IMR-90 (cell line): ENCODE data around the gene CAMTA1. TPM values are rescaled to one million over a fixed set of nuclear protein-coding genes. Genes with fewer than 3 reads are reported as not detected.

Experiments
- CTCF ChIP-seq: conservative IDR thresholded peaks from 2 replicates; pipeline ENCODE4 v1.5.1; 2012; ENCODE audit warnings: mild to moderate bottlenecking, low read depth, low read length, improper control_type of control experiment
- NFE2L2 ChIP-seq: fragments of 150-350 bp; IDR thresholded peaks from 2 replicates; pipeline ENCODE4 v1.6.1; 2016; ENCODE audit warnings: low read depth, mild to moderate bottlenecking, low read length
- polyA plus RNA-seq, 3 experiments: library from polyadenylated mRNA; depleted of rRNA; stranded (reverse); fragments of >200 nt; gene quantifications; 2 replicates each; pipeline ENCODE4 v1.2.3, GENCODE V29; 2012; ENCODE audit warnings: low replicate concordance in 1 of 3
- total RNA-seq: library from RNA; depleted of rRNA; stranded (reverse); fragments of >200 nt; gene quantifications from 2 replicates; pipeline ENCODE4 v1.2.3, GENCODE V29; 2012

Gene CAMTA1
- total and polyA plus RNA-seq, 2 of the 4 experiments (the other 2 are of a cell fraction): 35.5 to 74.3 TPM

- TF ChIP-seq CTCF (no peak), NFE2L2 (no peak)
Measured at GRCh38 chr1:6867729-6868659, 82.7 kb downstream of the CAMTA1 start (continued).
